Measurements from ENCODE around the gene ESYT2. TPM values are rescaled to one million over a fixed set of nuclear protein-coding genes. Genes with fewer than 3 reads are reported as not detected.
A peak's percentile ranks its signal among the peaks of the same experiment; 100 is the strongest.

ESYT2 gene
- total and polyA plus RNA-seq, 9 of the 15 experiments (the other 6 are each of a cell fraction or from before 2014, with no cell fraction given) = 5.8 to 86.9 (median 64.7) TPM

DNA sequence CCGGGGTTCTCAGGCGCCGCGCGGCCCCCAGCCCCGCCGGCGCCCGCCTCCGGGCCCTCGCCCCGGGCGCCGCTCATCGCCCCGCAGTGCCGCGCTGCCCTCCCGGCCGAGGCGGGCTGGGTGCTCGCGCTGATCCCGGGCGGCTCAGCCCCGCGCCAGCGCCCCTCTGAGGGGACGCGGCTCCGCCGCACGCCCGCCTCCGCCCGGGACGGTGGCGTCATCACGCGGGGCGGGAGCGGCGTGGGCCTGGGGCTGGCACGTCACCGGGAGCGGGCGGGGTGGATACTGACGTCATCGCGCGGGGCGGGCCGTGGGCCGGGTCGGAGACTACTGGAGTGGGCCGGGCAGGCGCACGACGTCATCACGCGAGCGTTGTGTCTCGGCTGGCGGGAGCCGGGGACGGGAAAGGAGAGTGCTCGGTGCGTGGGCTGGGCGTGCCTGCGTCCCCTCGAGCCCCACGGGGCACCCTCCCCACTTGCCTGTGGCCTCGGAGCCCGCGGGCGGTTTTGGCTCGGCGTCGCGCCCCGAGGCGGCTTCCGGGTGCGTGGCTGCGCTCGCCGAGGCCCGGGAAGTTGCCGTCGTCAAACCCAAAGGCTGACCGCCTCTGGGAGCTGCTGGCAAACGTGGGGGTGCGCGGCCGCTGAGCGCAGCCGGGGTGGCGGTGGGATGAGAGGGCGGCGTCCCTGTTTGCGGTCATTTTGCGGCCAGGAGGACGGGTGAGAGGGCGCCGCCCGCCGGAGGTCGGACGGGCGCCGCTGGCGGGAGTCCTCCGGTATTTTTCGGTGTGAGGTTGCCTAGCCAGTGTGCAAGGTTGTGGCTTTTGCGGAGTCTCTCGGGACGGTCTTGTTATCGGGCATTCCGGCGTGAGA, at the start of gene ESYT2 (continued):
- TF ChIP-seq, protein P1, sequence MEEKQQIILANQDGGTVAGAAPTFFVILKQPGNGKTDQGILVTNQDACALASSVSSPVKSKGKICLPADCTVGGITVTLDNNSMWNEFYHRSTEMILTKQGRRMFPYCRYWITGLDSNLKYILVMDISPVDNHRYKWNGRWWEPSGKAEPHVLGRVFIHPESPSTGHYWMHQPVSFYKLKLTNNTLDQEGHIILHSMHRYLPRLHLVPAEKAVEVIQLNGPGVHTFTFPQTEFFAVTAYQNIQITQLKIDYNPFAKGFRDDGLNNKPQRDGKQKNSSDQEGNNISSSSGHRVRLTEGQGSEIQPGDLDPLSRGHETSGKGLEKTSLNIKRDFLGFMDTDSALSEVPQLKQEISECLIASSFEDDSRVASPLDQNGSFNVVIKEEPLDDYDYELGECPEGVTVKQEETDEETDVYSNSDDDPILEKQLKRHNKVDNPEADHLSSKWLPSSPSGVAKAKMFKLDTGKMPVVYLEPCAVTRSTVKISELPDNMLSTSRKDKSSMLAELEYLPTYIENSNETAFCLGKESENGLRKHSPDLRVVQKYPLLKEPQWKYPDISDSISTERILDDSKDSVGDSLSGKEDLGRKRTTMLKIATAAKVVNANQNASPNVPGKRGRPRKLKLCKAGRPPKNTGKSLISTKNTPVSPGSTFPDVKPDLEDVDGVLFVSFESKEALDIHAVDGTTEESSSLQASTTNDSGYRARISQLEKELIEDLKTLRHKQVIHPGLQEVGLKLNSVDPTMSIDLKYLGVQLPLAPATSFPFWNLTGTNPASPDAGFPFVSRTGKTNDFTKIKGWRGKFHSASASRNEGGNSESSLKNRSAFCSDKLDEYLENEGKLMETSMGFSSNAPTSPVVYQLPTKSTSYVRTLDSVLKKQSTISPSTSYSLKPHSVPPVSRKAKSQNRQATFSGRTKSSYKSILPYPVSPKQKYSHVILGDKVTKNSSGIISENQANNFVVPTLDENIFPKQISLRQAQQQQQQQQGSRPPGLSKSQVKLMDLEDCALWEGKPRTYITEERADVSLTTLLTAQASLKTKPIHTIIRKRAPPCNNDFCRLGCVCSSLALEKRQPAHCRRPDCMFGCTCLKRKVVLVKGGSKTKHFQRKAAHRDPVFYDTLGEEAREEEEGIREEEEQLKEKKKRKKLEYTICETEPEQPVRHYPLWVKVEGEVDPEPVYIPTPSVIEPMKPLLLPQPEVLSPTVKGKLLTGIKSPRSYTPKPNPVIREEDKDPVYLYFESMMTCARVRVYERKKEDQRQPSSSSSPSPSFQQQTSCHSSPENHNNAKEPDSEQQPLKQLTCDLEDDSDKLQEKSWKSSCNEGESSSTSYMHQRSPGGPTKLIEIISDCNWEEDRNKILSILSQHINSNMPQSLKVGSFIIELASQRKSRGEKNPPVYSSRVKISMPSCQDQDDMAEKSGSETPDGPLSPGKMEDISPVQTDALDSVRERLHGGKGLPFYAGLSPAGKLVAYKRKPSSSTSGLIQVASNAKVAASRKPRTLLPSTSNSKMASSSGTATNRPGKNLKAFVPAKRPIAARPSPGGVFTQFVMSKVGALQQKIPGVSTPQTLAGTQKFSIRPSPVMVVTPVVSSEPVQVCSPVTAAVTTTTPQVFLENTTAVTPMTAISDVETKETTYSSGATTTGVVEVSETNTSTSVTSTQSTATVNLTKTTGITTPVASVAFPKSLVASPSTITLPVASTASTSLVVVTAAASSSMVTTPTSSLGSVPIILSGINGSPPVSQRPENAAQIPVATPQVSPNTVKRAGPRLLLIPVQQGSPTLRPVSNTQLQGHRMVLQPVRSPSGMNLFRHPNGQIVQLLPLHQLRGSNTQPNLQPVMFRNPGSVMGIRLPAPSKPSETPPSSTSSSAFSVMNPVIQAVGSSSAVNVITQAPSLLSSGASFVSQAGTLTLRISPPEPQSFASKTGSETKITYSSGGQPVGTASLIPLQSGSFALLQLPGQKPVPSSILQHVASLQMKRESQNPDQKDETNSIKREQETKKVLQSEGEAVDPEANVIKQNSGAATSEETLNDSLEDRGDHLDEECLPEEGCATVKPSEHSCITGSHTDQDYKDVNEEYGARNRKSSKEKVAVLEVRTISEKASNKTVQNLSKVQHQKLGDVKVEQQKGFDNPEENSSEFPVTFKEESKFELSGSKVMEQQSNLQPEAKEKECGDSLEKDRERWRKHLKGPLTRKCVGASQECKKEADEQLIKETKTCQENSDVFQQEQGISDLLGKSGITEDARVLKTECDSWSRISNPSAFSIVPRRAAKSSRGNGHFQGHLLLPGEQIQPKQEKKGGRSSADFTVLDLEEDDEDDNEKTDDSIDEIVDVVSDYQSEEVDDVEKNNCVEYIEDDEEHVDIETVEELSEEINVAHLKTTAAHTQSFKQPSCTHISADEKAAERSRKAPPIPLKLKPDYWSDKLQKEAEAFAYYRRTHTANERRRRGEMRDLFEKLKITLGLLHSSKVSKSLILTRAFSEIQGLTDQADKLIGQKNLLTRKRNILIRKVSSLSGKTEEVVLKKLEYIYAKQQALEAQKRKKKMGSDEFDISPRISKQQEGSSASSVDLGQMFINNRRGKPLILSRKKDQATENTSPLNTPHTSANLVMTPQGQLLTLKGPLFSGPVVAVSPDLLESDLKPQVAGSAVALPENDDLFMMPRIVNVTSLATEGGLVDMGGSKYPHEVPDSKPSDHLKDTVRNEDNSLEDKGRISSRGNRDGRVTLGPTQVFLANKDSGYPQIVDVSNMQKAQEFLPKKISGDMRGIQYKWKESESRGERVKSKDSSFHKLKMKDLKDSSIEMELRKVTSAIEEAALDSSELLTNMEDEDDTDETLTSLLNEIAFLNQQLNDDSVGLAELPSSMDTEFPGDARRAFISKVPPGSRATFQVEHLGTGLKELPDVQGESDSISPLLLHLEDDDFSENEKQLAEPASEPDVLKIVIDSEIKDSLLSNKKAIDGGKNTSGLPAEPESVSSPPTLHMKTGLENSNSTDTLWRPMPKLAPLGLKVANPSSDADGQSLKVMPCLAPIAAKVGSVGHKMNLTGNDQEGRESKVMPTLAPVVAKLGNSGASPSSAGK (IDR thresholded peaks at IDR 0.05) = peak; percentile 97
- TF ChIP-seq EWSR1 (IDR thresholded peaks at IDR 0.05; ENCODE audit: borderline replicate concordance, low read depth, partially characterized antibody) = no peak
- no peak for TF ChIP-seq POLR3G (IDR thresholded peaks at IDR 0.05; ENCODE audit: extremely low read depth, insufficient read length, insufficient replicate concordance)
- peak; percentile 97 for TF ChIP-seq CTBP1 (IDR thresholded peaks at IDR 0.05; ENCODE audit: borderline replicate concordance)
- TF ChIP-seq PBX2 (CRISPR knock-in tag; IDR thresholded peaks at IDR 0.05; ENCODE audit: low read depth) = no peak
- no peak for TF ChIP-seq PBX2 (tag; conservative IDR thresholded peaks at IDR 0.05; ENCODE audit: low read depth)
- peak; percentile 94 for TF ChIP-seq CHD1 (IDR thresholded peaks at IDR 0.05; ENCODE audit: low read length)
- TF ChIP-seq, protein P2, sequence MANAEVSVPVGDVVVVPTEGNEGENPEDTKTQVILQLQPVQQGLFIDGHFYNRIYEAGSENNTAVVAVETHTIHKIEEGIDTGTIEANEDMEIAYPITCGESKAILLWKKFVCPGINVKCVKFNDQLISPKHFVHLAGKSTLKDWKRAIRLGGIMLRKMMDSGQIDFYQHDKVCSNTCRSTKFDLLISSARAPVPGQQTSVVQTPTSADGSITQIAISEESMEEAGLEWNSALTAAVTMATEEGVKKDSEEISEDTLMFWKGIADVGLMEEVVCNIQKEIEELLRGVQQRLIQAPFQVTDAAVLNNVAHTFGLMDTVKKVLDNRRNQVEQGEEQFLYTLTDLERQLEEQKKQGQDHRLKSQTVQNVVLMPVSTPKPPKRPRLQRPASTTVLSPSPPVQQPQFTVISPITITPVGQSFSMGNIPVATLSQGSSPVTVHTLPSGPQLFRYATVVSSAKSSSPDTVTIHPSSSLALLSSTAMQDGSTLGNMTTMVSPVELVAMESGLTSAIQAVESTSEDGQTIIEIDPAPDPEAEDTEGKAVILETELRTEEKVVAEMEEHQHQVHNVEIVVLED (CRISPR knock-in tag; IDR thresholded peaks at IDR 0.05) = peak; percentile 97
- TF ChIP-seq ZNF232 (CRISPR knock-in tag; IDR thresholded peaks at IDR 0.05) = 0 out of 2 replicates have a peak, but pooled peaks have one; percentile 49
- no peak for TF ChIP-seq RFX1 (IDR thresholded peaks at IDR 0.05)
- TF ChIP-seq ZNF778 (CRISPR knock-in tag; IDR thresholded peaks at IDR 0.05) = no peak

Data from K562 (cell line).